ENCODE measurements around the gene MGAT5.

The MGAT5 gene

DNA sequence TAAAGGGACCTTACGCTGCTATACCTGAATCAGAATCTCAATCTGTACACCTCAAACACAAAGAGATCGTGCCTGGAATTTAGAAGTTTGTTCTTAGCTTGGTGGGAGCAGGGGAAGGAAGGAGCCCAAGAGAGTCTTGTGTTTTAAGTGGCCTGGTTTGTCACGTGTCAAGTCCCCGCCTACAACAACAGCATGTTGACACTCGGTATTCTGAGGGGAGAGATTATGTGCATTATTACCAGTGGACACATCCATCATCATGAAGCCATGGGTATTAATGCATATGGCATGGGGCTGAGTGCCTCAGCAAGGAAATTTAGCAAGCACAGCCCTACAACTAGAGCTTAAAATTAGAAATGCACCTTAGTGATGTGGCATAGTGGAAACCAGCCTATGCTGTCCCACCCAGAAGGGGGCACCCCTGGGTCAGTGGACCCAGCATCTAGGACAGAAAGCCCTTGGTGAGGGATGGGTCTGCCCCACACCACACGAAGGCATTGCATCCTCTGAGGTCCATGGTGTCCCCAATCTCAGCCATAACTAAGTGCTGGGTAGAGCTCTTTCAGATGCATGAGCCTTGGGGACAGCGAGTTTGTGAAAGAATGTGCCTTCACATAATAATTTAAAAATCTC lies 138.7 kb downstream of the MGAT5 start:
- Histone ChIP-seq H3K9me3 (ENCODE audit: control insufficient read depth, insufficient read depth, low read length) (no peaks in the 10 kb centered on the region), H3K27me3 (ENCODE audit: control insufficient read depth, insufficient read depth, low read length) (no peaks in the 10 kb centered on the region), H3K27ac (ENCODE audit: low read length) (no peak overlapping the region), H3K4me1 (ENCODE audit: control insufficient read depth, insufficient read depth, low read length) (no peaks in the 10 kb centered on the region), H3K36me3 (ENCODE audit: control insufficient read depth, insufficient read depth, low read length) (no peaks in the 10 kb centered on the region), H3K4me3 (ENCODE audit: low read length) (no peak overlapping the region)
- no CpG with 5 or more reads among the region's 7 CpGs for WGBS (ENCODE audit: insufficient coverage, insufficient read length)
- DNase-seq (ENCODE audit: low read depth, low spot score) = no peak

DNA sequence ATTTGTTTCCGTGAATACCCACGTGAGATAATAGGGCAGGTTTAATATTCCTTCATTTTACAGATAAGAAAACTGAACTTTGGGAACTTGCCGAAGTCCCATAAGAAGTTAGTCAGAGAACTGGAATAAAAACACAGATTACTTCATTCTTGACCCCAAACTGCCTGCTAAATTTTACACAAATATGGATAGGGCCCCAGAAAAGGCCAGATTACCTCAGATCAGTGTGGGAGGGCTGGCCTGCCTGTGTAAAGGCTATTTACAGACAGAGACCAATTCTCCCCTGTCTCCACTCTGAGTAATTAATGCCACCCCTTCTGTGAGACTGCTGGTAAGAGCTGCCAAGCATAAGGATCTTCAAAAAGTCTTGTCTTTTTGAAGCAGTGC lies 139.2 kb downstream of the MGAT5 start:
- no peak for DNase-seq (ENCODE audit: low read depth, low spot score)
- no CpG with 5 or more reads among the region's 3 CpGs for WGBS (ENCODE audit: insufficient coverage, insufficient read length)
- H3K27ac ChIP-seq (ENCODE audit: low read length) = no peak overlapping the region
- H3K27me3 ChIP-seq (ENCODE audit: control insufficient read depth, insufficient read depth, low read length) = no peaks in the 10 kb centered on the region
- H3K36me3 ChIP-seq (ENCODE audit: control insufficient read depth, insufficient read depth, low read length) = no peaks in the 10 kb centered on the region
- no peaks in the 10 kb centered on the region for H3K4me1 ChIP-seq (ENCODE audit: control insufficient read depth, insufficient read depth, low read length)
- H3K4me3 ChIP-seq (ENCODE audit: low read length) = no peak overlapping the region
- no peaks in the 10 kb centered on the region for H3K9me3 ChIP-seq (ENCODE audit: control insufficient read depth, insufficient read depth, low read length)

DNA sequence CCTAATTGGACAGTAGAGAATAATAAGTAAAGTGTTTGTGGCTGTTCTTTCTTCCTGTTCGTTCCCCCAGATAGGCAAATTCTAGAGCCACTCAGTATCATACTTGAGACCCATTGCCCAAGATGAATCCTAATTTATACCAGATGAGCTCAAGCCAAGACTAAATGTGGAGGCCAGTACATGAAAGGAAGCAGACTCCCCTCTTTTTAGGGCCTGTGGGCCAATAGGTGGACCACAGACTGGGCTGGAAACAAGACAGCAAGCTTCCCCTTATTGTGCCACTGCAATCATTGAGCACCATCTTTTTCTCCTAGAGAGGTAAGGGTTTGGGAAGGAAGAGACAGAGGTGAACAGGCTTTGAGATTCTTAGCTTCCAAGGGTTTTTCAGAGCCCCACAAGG lies 141.9 kb downstream of the MGAT5 start:
- H3K4me1 ChIP-seq (ENCODE audit: control insufficient read depth, insufficient read depth, low read length) = no peaks in the 10 kb centered on the region

DNA sequence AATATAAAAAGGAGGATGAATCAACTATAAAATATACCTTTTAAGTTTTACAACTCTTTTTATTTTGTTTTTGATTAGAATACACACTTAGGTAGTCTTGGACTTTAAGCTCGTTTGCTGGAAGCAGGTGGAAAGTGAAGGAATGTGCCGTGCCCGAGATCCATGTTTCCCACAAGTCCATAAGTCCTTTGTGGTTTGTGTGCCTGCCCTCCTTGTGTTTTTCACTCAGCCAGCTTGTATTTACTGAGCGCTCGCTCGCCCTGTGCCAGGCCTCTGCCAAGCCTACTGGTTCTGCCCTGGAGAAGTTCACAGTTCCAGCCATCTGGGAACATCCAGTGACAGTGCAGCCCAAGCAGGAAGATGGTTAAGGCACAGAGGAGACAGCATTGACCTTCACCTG lies 142.6 kb downstream of the MGAT5 start:
- WGBS (ENCODE audit: insufficient coverage, insufficient read length) = no CpG with 5 or more reads among the region's 6 CpGs

More for the DNA sequence above, 141.9 kb downstream of the MGAT5 start:
- Histone ChIP-seq H3K27me3 (ENCODE audit: control insufficient read depth, insufficient read depth, low read length) (no peaks in the 10 kb centered on the region), H3K9me3 (ENCODE audit: control insufficient read depth, insufficient read depth, low read length) (no peaks in the 10 kb centered on the region), H3K4me3 (ENCODE audit: low read length) (no peak overlapping the region), H3K36me3 (ENCODE audit: control insufficient read depth, insufficient read depth, low read length) (no peaks in the 10 kb centered on the region), H3K27ac (ENCODE audit: low read length) (no peak overlapping the region)
- no CpG with 5 or more reads among the region's 1 CpG for WGBS (ENCODE audit: insufficient coverage, insufficient read length)
- DNase-seq (ENCODE audit: low read depth, low spot score) = no peak

DNA sequence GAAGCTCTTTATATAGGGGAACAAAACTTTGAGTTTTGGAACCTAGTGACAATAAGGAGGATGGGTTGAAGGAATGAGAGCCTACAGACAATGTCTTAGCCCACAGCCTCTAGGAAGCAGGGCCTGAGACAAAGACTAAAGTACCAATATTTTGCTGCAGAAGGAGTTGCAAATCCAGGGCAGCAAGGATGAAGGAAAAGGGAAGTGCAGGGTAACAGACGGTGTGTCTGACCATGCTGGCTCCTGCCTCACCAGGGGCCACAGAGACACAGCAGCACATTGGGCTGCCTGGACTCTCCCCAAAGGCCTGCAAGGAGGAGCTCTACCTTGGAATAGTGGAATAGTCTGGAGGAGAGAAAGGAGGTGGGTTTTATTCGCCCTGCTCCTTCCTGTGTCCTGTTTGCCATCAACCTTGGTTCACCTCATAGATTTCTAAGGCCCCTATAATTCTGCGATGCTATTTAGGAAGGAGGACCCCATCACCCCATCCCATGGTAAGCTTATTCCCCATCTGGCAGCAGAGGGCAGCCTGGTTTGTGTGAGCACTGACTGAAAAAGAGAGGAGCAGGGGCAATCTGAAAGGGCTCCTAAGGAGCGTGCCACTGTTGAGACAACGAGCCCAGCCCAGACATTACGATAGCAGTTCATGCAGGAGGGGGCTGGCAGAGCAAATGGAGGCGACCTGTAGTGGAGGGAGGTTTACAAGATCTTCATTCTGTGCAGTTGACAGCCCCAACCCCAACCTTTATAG lies 143.4 kb downstream of the MGAT5 start:
- H3K4me3 ChIP-seq (ENCODE audit: low read length) = no peak overlapping the region
- WGBS (ENCODE audit: insufficient coverage, insufficient read length) = no CpG with 5 or more reads among the region's 7 CpGs
- H3K27ac ChIP-seq (ENCODE audit: low read length) = no peak overlapping the region
- no peak for DNase-seq (ENCODE audit: low read depth, low spot score)
- no peaks in the 10 kb centered on the region for H3K27me3 ChIP-seq (ENCODE audit: control insufficient read depth, insufficient read depth, low read length)
- no peaks in the 10 kb centered on the region for H3K36me3 ChIP-seq (ENCODE audit: control insufficient read depth, insufficient read depth, low read length)
- H3K9me3 ChIP-seq (ENCODE audit: control insufficient read depth, insufficient read depth, low read length) = no peaks in the 10 kb centered on the region
- H3K4me1 ChIP-seq (ENCODE audit: control insufficient read depth, insufficient read depth, low read length) = no peaks in the 10 kb centered on the region

More for the DNA sequence above, 142.6 kb downstream of the MGAT5 start:
- DNase-seq (ENCODE audit: low read depth, low spot score) = no peak
- Histone ChIP-seq H3K9me3 (ENCODE audit: control insufficient read depth, insufficient read depth, low read length) (no peaks in the 10 kb centered on the region), H3K27me3 (ENCODE audit: control insufficient read depth, insufficient read depth, low read length) (no peaks in the 10 kb centered on the region), H3K4me1 (ENCODE audit: control insufficient read depth, insufficient read depth, low read length) (no peaks in the 10 kb centered on the region), H3K4me3 (ENCODE audit: low read length) (no peak overlapping the region), H3K36me3 (ENCODE audit: control insufficient read depth, insufficient read depth, low read length) (no peaks in the 10 kb centered on the region), H3K27ac (ENCODE audit: low read length) (no peak overlapping the region)

DNA sequence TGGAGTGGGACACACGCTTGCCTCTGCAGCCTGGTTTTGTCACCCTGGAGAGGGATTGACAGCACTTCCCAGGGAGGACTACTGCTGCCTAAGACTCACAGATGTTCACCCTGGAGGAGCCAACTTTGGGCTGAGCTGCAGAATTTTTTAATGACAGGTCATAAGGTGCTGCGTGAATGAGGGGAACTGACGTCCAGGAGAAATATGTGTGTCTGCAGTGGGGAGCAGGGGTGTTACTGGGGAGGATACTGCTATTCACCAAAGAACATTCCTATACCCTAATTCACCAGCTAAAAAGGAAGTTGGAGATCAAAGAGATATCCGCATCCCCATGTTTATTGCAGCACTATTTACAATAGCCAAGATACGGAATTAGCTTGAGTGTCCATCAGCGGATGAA lies 144.4 kb downstream of the MGAT5 start:
- WGBS (ENCODE audit: insufficient coverage, insufficient read length) = no CpG with 5 or more reads among the region's 6 CpGs
- H3K9me3 ChIP-seq (ENCODE audit: control insufficient read depth, insufficient read depth, low read length) = no peaks in the 10 kb centered on the region
- H3K4me1 ChIP-seq (ENCODE audit: control insufficient read depth, insufficient read depth, low read length) = no peaks in the 10 kb centered on the region
- no peaks in the 10 kb centered on the region for H3K27me3 ChIP-seq (ENCODE audit: control insufficient read depth, insufficient read depth, low read length)
- no peak for DNase-seq (ENCODE audit: low read depth, low spot score)
- H3K36me3 ChIP-seq (ENCODE audit: control insufficient read depth, insufficient read depth, low read length) = no peaks in the 10 kb centered on the region
- H3K4me3 ChIP-seq (ENCODE audit: low read length) = no peak overlapping the region
- no peak overlapping the region for H3K27ac ChIP-seq (ENCODE audit: low read length)

DNA sequence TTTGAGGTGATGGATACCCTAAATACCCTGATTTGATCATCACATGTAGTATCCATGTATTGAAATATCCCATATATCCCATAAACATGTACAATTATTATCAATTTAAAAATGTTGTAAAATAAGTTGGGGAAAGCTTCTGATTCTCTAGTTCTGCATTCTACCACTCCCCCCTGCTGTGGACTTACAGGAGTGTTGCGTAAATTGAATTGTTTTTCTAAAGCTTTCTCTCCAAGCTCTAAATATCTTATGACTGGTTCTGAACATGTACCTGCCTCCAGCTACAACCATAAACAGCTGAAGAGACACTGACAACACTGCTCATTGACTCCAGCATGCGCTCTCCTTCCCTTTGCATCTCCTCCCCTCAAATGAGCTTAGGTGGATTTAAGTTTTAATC lies 145.2 kb downstream of the MGAT5 start:
- no CpG with 5 or more reads among the region's 2 CpGs for WGBS (ENCODE audit: insufficient coverage, insufficient read length)
- no peaks in the 10 kb centered on the region for H3K36me3 ChIP-seq (ENCODE audit: control insufficient read depth, insufficient read depth, low read length)
- H3K9me3 ChIP-seq (ENCODE audit: control insufficient read depth, insufficient read depth, low read length) = no peaks in the 10 kb centered on the region
- DNase-seq (ENCODE audit: low read depth, low spot score) = no peak
- H3K27ac ChIP-seq (ENCODE audit: low read length) = no peak overlapping the region
- H3K4me1 ChIP-seq (ENCODE audit: control insufficient read depth, insufficient read depth, low read length) = no peaks in the 10 kb centered on the region
- no peaks in the 10 kb centered on the region for H3K27me3 ChIP-seq (ENCODE audit: control insufficient read depth, insufficient read depth, low read length)
- no peak overlapping the region for H3K4me3 ChIP-seq (ENCODE audit: low read length)

DNA sequence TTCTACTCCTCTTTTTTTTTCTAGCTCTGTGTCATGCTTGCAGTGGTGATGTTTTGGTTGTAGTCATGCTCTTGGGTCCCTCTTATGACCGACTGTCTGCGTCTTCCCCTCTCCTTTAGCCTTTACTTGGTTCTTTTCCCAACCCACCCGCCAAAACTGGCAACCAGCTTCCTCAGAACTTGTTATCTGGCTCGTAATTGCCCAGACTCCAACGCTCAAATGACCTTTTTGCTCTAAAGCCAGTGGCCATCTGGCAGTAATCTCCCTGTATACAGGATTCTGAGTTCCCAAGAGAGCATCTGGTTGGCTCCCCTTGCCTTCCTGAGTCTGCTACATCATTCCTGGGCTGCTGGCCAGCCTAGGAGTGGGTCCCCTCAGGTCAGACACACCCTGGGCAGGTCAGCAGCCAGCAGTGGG lies 147.2 kb downstream of the MGAT5 start:
- Histone ChIP-seq H3K36me3 (ENCODE audit: control insufficient read depth, insufficient read depth, low read length) (no peaks in the 10 kb centered on the region), H3K9me3 (ENCODE audit: control insufficient read depth, insufficient read depth, low read length) (no peaks in the 10 kb centered on the region), H3K4me3 (ENCODE audit: low read length) (no peak overlapping the region), H3K27ac (ENCODE audit: low read length) (no peak overlapping the region), H3K27me3 (ENCODE audit: control insufficient read depth, insufficient read depth, low read length) (no peaks in the 10 kb centered on the region), H3K4me1 (ENCODE audit: control insufficient read depth, insufficient read depth, low read length) (no peaks in the 10 kb centered on the region)
- DNase-seq (ENCODE audit: low read depth, low spot score) = no peak
- WGBS (ENCODE audit: insufficient coverage, insufficient read length) = no CpG with 5 or more reads among the region's 5 CpGs

DNA sequence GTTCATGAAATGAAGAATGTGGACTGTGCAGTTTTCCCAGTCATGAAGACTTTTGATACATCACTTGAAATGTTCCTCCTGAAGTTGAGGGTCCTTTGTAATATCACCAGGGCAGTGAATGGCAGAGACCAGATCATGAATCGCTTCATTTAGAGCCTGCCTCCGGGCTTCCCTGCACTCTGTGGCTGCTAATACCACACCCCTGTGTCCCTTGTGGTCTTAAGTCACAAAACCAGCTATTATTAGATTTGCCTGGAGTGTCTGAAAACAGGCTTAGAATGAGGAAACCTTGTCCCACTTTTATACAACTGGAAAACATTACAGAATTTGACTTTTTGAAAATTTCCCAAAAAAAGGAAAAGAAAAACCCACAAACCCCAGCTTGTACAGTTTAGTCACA lies 147.9 kb downstream of the MGAT5 start:
- Histone ChIP-seq H3K4me1 (ENCODE audit: control insufficient read depth, insufficient read depth, low read length) (no peaks in the 10 kb centered on the region), H3K27me3 (ENCODE audit: control insufficient read depth, insufficient read depth, low read length) (no peaks in the 10 kb centered on the region), H3K27ac (ENCODE audit: low read length) (no peak overlapping the region), H3K9me3 (ENCODE audit: control insufficient read depth, insufficient read depth, low read length) (no peaks in the 10 kb centered on the region), H3K4me3 (ENCODE audit: low read length) (no peak overlapping the region), H3K36me3 (ENCODE audit: control insufficient read depth, insufficient read depth, low read length) (no peaks in the 10 kb centered on the region)
- DNase-seq (ENCODE audit: low read depth, low spot score) = no peak
- WGBS (ENCODE audit: insufficient coverage, insufficient read length) = no CpG with 5 or more reads among the region's 2 CpGs

DNA sequence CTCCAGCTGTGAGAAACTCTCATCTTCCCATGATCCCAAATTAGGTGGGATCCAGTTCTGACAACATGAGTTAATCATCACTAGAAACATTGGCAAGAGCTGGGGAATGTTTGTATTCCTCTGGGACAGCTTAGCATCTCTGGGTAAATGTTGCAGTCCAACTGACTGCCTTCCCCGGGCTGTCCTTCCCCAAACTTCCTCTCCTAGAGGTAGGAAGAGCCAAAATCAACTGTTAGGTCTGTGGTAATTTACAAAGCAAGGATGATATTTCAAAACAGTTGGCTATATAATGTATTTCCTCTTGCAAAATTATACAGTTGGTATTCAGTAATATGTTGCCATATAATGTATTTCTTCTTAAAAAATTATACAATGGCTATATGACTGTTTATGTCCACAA lies 148.5 kb downstream of the MGAT5 start:
- no CpG with 5 or more reads among the region's 1 CpG for WGBS (ENCODE audit: insufficient coverage, insufficient read length)

DNA sequence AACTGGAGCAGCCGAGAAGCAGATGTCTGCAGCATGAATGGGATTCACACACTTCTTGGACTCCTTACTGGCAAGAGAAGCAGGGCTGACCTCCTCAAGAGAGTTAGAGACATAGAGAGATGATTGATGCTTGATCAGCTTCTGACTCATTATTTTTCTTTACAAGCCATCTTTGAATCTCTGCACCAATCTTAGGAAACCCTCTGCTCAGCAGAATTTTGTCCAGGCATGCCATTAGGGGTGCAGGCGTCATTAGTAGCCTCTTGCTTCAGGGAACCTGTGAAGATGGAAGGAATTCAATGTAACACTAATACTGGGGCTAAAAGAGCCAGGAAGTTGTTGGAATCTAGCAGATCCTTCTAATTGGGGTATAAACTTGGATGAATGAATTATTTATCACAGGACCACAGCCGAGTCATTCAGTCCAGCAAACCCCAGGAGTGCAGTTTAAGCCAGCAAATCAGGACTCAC lies 151.8 kb downstream of the MGAT5 start:
- Histone ChIP-seq H3K4me1 (ENCODE audit: control insufficient read depth, insufficient read depth, low read length) (no peaks in the 10 kb centered on the region), H3K36me3 (ENCODE audit: control insufficient read depth, insufficient read depth, low read length) (no peaks in the 10 kb centered on the region), H3K4me3 (ENCODE audit: low read length) (no peak overlapping the region), H3K9me3 (ENCODE audit: control insufficient read depth, insufficient read depth, low read length) (no peaks in the 10 kb centered on the region), H3K27me3 (ENCODE audit: control insufficient read depth, insufficient read depth, low read length) (no peaks in the 10 kb centered on the region), H3K27ac (ENCODE audit: low read length) (no peak overlapping the region)
- no CpG with 5 or more reads among the region's 3 CpGs for WGBS (ENCODE audit: insufficient coverage, insufficient read length)
- no peak for DNase-seq (ENCODE audit: low read depth, low spot score)

More for the DNA sequence above, 148.5 kb downstream of the MGAT5 start:
- no peaks in the 10 kb centered on the region for H3K36me3 ChIP-seq (ENCODE audit: control insufficient read depth, insufficient read depth, low read length)
- H3K4me3 ChIP-seq (ENCODE audit: low read length) = no peak overlapping the region
- H3K27me3 ChIP-seq (ENCODE audit: control insufficient read depth, insufficient read depth, low read length) = no peaks in the 10 kb centered on the region
- no peak for DNase-seq (ENCODE audit: low read depth, low spot score)
- H3K9me3 ChIP-seq (ENCODE audit: control insufficient read depth, insufficient read depth, low read length) = no peaks in the 10 kb centered on the region
- H3K27ac ChIP-seq (ENCODE audit: low read length) = no peak overlapping the region
- no peaks in the 10 kb centered on the region for H3K4me1 ChIP-seq (ENCODE audit: control insufficient read depth, insufficient read depth, low read length)
